ENCODE results near the gene FITM2.

FITM2 gene

GRCh38 chr20:44334709-44335108, 23.7 kb upstream of the FITM2 start:
- H3K4me3 ChIP-seq (ENCODE audit: low read length): no peak overlapping the region
- no peak overlapping the region for H3K27ac ChIP-seq (ENCODE audit: low read depth, low read length)
- no peak overlapping the region for H3K4me2 ChIP-seq (ENCODE audit: low read length)
- TF ChIP-seq EZH2phosphoT487 (IDR thresholded peaks at IDR 0.05; ENCODE audit: borderline replicate concordance, low read length) (no peak), CTCF (IDR thresholded peaks at IDR 0.05; ENCODE audit: low read depth, low read length, poor library complexity, severe bottlenecking) (no peak)
- H3K4me1 ChIP-seq (ENCODE audit: control insufficient read depth, low read length): no peaks in the 10 kb centered on the region
- H3K9me3 ChIP-seq (ENCODE audit: control insufficient read depth, insufficient read depth, low read length): no peaks in the 10 kb centered on the region
- H3K79me2 ChIP-seq (ENCODE audit: control insufficient read depth, low read length): no peaks in the 10 kb centered on the region
- no peaks in the 10 kb centered on the region for H3K9me2 ChIP-seq (replicated peaks; ENCODE audit: control insufficient read depth, low read length)
- H4K20me1 ChIP-seq (ENCODE audit: control insufficient read depth, insufficient read depth, low read depth, low read length): no peaks in the 10 kb centered on the region
- no peaks in the 10 kb centered on the region for H3F3A ChIP-seq (ENCODE audit: control insufficient read depth, insufficient read depth)
- no peaks in the 10 kb centered on the region for H3K27me3 ChIP-seq (ENCODE audit: control insufficient read depth, low read length)
- H3K36me3 ChIP-seq (ENCODE audit: control insufficient read depth, low read length): no peaks in the 10 kb centered on the region

- H3K36me3 ChIP-seq (ENCODE audit: control insufficient read depth, low read length): no peaks in the 10 kb centered on the region
- no peak overlapping the region for H3K4me3 ChIP-seq (ENCODE audit: low read length)
- no peaks in the 10 kb centered on the region for H3K9me3 ChIP-seq (ENCODE audit: control insufficient read depth, insufficient read depth, low read length)
- H3K4me2 ChIP-seq (ENCODE audit: low read length): no peak overlapping the region
- no peaks in the 10 kb centered on the region for H3F3A ChIP-seq (ENCODE audit: control insufficient read depth, insufficient read depth)
- no peak overlapping the region for H3K27ac ChIP-seq (ENCODE audit: low read depth, low read length)
- no peaks in the 10 kb centered on the region for H3K27me3 ChIP-seq (ENCODE audit: control insufficient read depth, low read length)
- H4K20me1 ChIP-seq (ENCODE audit: control insufficient read depth, insufficient read depth, low read depth, low read length): no peaks in the 10 kb centered on the region
- H3K79me2 ChIP-seq (ENCODE audit: control insufficient read depth, low read length): no peaks in the 10 kb centered on the region
- no peaks in the 10 kb centered on the region for H3K9me2 ChIP-seq (replicated peaks; ENCODE audit: control insufficient read depth, low read length)
- H3K4me1 ChIP-seq (ENCODE audit: control insufficient read depth, low read length): no peaks in the 10 kb centered on the region
- TF ChIP-seq CTCF (IDR thresholded peaks at IDR 0.05; ENCODE audit: low read depth, low read length, poor library complexity, severe bottlenecking) (no peak), EZH2phosphoT487 (IDR thresholded peaks at IDR 0.05; ENCODE audit: borderline replicate concordance, low read length) (no peak)
These were observed 23.3 kb upstream of the FITM2 start for GRCh38 chr20:44334306-44334705.

- no peaks in the 10 kb centered on the region for H3K9me2 ChIP-seq (replicated peaks; ENCODE audit: control insufficient read depth, low read length)
- H3K4me3 ChIP-seq (ENCODE audit: low read length): no peak overlapping the region
- peaks cover 5% of the 10 kb centered on the region; the same call in 1 of the 2 replicates for H3K4me1 ChIP-seq (ENCODE audit: control insufficient read depth, low read length)
- TF ChIP-seq EZH2phosphoT487 (IDR thresholded peaks at IDR 0.05; ENCODE audit: borderline replicate concordance, low read length): no peak
- no peak for TF ChIP-seq CTCF (IDR thresholded peaks at IDR 0.05; ENCODE audit: low read depth, low read length, poor library complexity, severe bottlenecking)
- no peaks in the 10 kb centered on the region for H3K9me3 ChIP-seq (ENCODE audit: control insufficient read depth, insufficient read depth, low read length)
- H3K4me2 ChIP-seq (ENCODE audit: low read length): no peak overlapping the region
- no peaks in the 10 kb centered on the region for H4K20me1 ChIP-seq (ENCODE audit: control insufficient read depth, insufficient read depth, low read depth, low read length)
- peaks cover 4% of the 10 kb centered on the region; the same call in 1 of the 2 replicates for H3K27me3 ChIP-seq (ENCODE audit: control insufficient read depth, low read length)
- no peaks in the 10 kb centered on the region for H3K79me2 ChIP-seq (ENCODE audit: control insufficient read depth, low read length)
- H3K36me3 ChIP-seq (ENCODE audit: control insufficient read depth, low read length): no peaks in the 10 kb centered on the region
- no peak overlapping the region for H3K27ac ChIP-seq (ENCODE audit: low read depth, low read length)
- H3F3A ChIP-seq (ENCODE audit: control insufficient read depth, insufficient read depth): no peaks in the 10 kb centered on the region
These were observed 20.2 kb upstream of the FITM2 start for GRCh38 chr20:44331201-44331600.

All from DOHH2 (cell line).